Endodermal cell (in vitro differentiated cells): ENCODE data around the gene RNF40. TPM values are rescaled to one million over a fixed set of nuclear protein-coding genes. Genes with fewer than 3 reads are reported as not detected.

Experiments used
- DNase-seq: peaks from one replicate; pipeline ENCODE4 v3.0.0-alpha.2; 2017
- H3K27ac ChIP-seq: 2 replicates; pipeline ENCODE4 v1.5.1; 2013; ENCODE audit warnings: mild to moderate bottlenecking, low read depth, low read length, moderate library complexity
- H3K27me3 ChIP-seq: 2 replicates; pipeline ENCODE4 v1.6.1; 2013; ENCODE audit warnings: mild to moderate bottlenecking, low read length, moderate library complexity; ENCODE audit not compliant: insufficient read depth, control insufficient read depth, poor library complexity, severe bottlenecking
- H3K36me3 ChIP-seq: 2 replicates; pipeline ENCODE4 v1.7.0; 2013; ENCODE audit warnings: mild to moderate bottlenecking, low read length, moderate library complexity; ENCODE audit not compliant: control insufficient read depth, insufficient read depth
- H3K4me1 ChIP-seq: one replicate; pipeline ENCODE4 v1.7.0; 2013; ENCODE audit warnings: low read length; ENCODE audit not compliant: control insufficient read depth, insufficient read depth
- H3K4me3 ChIP-seq: 2 replicates; pipeline ENCODE4 v1.5.1; 2013; ENCODE audit warnings: mild to moderate bottlenecking, low read length, moderate library complexity
- H3K9ac ChIP-seq: 2 replicates; pipeline ENCODE4 v1.6.1; 2013; ENCODE audit warnings: mild to moderate bottlenecking, low read length, moderate library complexity; ENCODE audit not compliant: poor library complexity, severe bottlenecking; ENCODE audit errors: extremely low read depth
- H3K9me3 ChIP-seq: 2 replicates; pipeline ENCODE4 v1.6.1; 2013; ENCODE audit warnings: mild to moderate bottlenecking, low read length, moderate library complexity; ENCODE audit not compliant: control insufficient read depth
- H3K27ac Mint-ChIP-seq: 2 replicates; pipeline ENCODE4 v1.8.0; 2020; ENCODE audit warnings: mixed read lengths
- H3K27me3 Mint-ChIP-seq: 2 replicates; pipeline ENCODE4 v1.8.0; 2021; ENCODE audit warnings: mild to moderate bottlenecking, mixed read lengths; ENCODE audit not compliant: insufficient read depth
- H3K36me3 Mint-ChIP-seq: 2 replicates; pipeline ENCODE4 v1.8.0; 2020; ENCODE audit warnings: low read depth, mixed read lengths
- H3K4me1 Mint-ChIP-seq: 2 replicates; pipeline ENCODE4 v1.8.0; 2020; ENCODE audit warnings: mixed read lengths
- H3K4me3 Mint-ChIP-seq: 2 replicates; pipeline ENCODE4 v1.8.0; 2020; ENCODE audit warnings: mild to moderate bottlenecking, moderate library complexity, mixed read lengths
- H3K9me3 Mint-ChIP-seq: 2 replicates; pipeline ENCODE4 v1.8.0; 2020; ENCODE audit warnings: mild to moderate bottlenecking, mixed read lengths
- WGBS, 2 experiments: methylation state at CpG; one replicate each; pipeline versions ENCODE4 v1.1.5 to v1.1.7; 2013; ENCODE audit warnings: missing lambda C conversion rate in 2 of 2, mixed read lengths in 1 of 2; ENCODE audit not compliant: insufficient coverage in 1 of 2, insufficient read length in 1 of 2; 5-methylcytosine and 5-hydroxymethylcytosine counted together
- total RNA-seq, 2 donors: library from RNA; stranded (reverse); fragmentation: NEBNext Ultra II Directional in 1 of 2; extraction: Animal tissue kit (Norgen Biotek cat#: 25700) in 1 of 2; gene quantifications; 2 replicates in 1 of 2; 3 replicates in 1 of 2; pipeline ENCODE4 v1.2.1, GENCODE V29; 2021
- TF ChIP-seq, protein P1 (sequence below): fragments of 200-600 bp; sonication (generic); conservative IDR thresholded peaks from 2 replicates; pipeline ENCODE4 v1.5.0; 2021; ENCODE audit warnings: antibody characterized with exemption, mild to moderate bottlenecking

The RNF40 gene
- total RNA-seq, 2 donors from 2014 or later = 88.4 to 95.8 TPM

- H3K4me1 ChIP-seq = no peaks in the 10 kb centered on the region
- no peaks in the 10 kb centered on the region for H3K9me3 ChIP-seq
- H3K36me3 ChIP-seq = peaks cover 28% of the 10 kb centered on the region
- no peaks in the 10 kb centered on the region for H3K27me3 ChIP-seq
- TF ChIP-seq, protein P1, sequence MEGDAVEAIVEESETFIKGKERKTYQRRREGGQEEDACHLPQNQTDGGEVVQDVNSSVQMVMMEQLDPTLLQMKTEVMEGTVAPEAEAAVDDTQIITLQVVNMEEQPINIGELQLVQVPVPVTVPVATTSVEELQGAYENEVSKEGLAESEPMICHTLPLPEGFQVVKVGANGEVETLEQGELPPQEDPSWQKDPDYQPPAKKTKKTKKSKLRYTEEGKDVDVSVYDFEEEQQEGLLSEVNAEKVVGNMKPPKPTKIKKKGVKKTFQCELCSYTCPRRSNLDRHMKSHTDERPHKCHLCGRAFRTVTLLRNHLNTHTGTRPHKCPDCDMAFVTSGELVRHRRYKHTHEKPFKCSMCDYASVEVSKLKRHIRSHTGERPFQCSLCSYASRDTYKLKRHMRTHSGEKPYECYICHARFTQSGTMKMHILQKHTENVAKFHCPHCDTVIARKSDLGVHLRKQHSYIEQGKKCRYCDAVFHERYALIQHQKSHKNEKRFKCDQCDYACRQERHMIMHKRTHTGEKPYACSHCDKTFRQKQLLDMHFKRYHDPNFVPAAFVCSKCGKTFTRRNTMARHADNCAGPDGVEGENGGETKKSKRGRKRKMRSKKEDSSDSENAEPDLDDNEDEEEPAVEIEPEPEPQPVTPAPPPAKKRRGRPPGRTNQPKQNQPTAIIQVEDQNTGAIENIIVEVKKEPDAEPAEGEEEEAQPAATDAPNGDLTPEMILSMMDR = no peak
- peaks cover 21% of the 10 kb centered on the region for H3K36me3 Mint-ChIP-seq
- DNase-seq = peak; percentile 89
- peak within 1 kb of the TSS; percentile 93 for H3K27ac Mint-ChIP-seq
- H3K9me3 Mint-ChIP-seq = no peaks in the 10 kb centered on the region
- peak within 1 kb of the TSS; percentile 81 for H3K27ac ChIP-seq
- peak within 1 kb of the TSS; percentile 90 for H3K4me3 ChIP-seq
- 0 to 1% methylated on average over 8 to 37 of the region's 37 CpGs for WGBS, 2 experiments
- H3K9ac ChIP-seq = peak within 1 kb of the TSS; percentile 86
- H3K27me3 Mint-ChIP-seq = peaks cover 14% of the 10 kb centered on the region
- peak within 1 kb of the TSS; percentile 80 for H3K4me3 Mint-ChIP-seq
- peaks cover 12% of the 10 kb centered on the region for H3K4me1 Mint-ChIP-seq
Observed at GRCh38 chr16:30786936-30787612, 25.0 kb downstream of the RNF40 start, which contains the start of gene ZNF629. Gene ZNF629 (minus strand): TSS chr16:30787205. CDS start chr16:30784482, 2,723 bp downstream.

DNA sequence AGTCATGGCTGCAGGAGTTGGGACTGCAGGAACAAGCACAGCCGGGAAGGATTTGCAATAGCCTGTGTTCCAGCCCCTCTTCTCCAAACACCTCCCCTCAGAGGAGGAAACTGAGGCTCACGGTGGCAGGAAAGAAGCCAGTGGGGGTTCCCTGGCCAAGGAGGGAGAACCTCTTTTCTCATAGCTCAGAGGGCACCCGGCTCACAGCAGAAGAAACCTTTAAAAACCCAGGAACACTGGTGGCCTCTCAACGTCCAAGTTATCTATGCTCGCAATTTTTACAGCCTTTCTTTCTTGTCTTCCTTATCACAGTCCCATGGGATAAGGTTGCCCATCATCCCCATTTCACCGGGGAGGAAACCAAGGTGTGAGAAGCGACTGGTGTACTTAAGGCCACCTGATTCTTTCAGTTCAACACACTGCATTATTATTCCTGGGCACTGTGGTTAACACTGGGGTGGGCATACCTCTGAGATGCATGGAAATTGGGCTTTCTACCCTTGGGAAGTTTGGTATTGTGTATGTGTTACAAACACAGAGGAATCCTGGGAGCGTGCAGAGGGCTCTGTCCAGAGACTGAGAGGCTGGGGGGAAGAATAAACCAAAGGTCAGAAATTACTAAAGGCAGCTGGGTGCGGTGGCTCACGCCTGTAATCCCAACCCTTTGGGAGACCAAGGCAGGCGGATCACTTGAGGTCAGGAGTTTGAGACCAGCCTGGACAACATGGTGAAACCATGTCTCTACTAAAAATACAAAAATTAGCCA, 25.7 kb downstream of the RNF40 start:
- peak; percentile 36 for DNase-seq
- peak overlapping the region; percentile 93 for H3K27ac Mint-ChIP-seq
- TF ChIP-seq, protein P1 = no peak
- H3K9me3 Mint-ChIP-seq = no peaks in the 10 kb centered on the region
- H3K4me1 Mint-ChIP-seq = peaks cover 12% of the 10 kb centered on the region
- Histone ChIP-seq H3K4me3 (peak overlapping the region; percentile 87), H3K9me3 (no peaks in the 10 kb centered on the region), H3K27me3 (no peaks in the 10 kb centered on the region), H3K36me3 (peaks cover 21% of the 10 kb centered on the region), H3K9ac (peak overlapping the region; percentile 86), H3K27ac (no peak overlapping the region), H3K4me1 (no peaks in the 10 kb centered on the region)
- 56 to 70% methylated on average over 7 to 11 of the region's 11 CpGs for WGBS, 2 experiments
- H3K4me3 Mint-ChIP-seq = peak overlapping the region; percentile 80
- H3K36me3 Mint-ChIP-seq = peaks cover 16% of the 10 kb centered on the region
- H3K27me3 Mint-ChIP-seq = peaks cover 21% of the 10 kb centered on the region

DNA sequence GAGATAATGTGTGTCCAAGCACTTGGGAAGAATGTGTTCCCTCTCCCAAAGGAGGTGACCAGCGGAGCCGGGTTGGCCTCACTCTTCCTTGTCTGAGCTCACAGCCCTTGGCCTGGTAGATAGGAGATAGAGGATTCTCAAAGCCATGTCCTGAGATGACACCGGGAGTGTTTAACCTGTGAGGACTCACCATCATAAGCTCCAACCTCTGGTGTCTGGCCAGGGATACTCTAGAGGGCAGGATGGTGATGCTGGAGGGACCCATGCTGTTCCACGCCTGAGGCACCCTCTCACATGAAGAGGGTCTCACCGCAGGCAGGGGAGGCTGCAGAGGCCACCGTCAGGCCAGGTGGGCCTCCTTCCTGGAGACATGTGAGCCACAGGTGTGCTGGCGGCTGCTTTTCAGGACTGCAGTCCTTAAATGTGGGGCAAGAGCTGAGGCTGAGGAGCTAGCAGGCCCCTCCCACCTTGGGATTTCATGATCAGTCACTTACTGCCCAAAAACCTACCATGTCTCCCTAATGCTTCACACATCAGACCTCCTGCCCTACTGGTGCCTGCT, 31.5 kb downstream of the RNF40 start:
- Mint-ChIP-seq H3K27ac (no peak overlapping the region), H3K27me3 (peaks cover 27% of the 10 kb centered on the region), H3K36me3 (no peaks in the 10 kb centered on the region), H3K4me3 (no peak overlapping the region), H3K9me3 (no peaks in the 10 kb centered on the region), H3K4me1 (peaks cover 4% of the 10 kb centered on the region)
- Histone ChIP-seq H3K27me3 (no peaks in the 10 kb centered on the region), H3K4me1 (no peaks in the 10 kb centered on the region), H3K27ac (no peak overlapping the region), H3K4me3 (no peak overlapping the region), H3K9ac (no peak overlapping the region), H3K36me3 (no peaks in the 10 kb centered on the region), H3K9me3 (no peaks in the 10 kb centered on the region)
- no peak for DNase-seq
- TF ChIP-seq, protein P1 = no peak
- 87 to 88% methylated on average over 4 to 7 of the region's 7 CpGs for WGBS, 2 experiments
